ENCODE results near the gene SLC35A3.
A peak's percentile ranks its signal among the peaks of the same experiment; 100 is the strongest.
"Not testable (repeated sequence)": the region's sequence is repeated elsewhere in the genome, so short reads cannot be mapped to it uniquely, and the experiment has no call there.

Gene SLC35A3

GRCh38 chr1:99969729-99970621 lies at the start of gene SLC35A3:
Gene SLC35A3, plus strand, starts transcription at chr1:99969996. Its CDS starts 23,559 bp downstream, at chr1:99993555.
- DNase-seq (ENCODE audit: low spot score): peak; percentile 69

DNA sequence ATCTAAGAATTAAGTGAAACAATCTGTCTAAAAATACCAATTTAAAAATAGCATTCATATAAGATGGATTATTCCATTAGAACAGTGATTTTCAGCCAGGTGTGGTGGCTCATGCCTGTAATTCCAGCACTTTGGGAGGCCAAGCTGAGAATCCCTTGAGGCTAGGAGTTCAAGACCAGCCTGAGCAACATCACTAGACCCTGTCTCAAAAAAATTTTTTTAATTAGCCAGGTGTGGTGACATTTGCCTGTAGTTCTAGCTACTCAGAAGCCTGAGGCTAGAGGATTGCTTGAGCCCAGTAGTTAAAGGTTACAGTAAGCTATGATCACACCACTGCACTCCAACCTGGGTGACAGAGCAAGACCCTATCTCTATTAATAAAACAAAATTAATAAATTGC lies 35.0 kb upstream of the SLC35A3 start:
- no peak for DNase-seq (ENCODE audit: low spot score)

DNA sequence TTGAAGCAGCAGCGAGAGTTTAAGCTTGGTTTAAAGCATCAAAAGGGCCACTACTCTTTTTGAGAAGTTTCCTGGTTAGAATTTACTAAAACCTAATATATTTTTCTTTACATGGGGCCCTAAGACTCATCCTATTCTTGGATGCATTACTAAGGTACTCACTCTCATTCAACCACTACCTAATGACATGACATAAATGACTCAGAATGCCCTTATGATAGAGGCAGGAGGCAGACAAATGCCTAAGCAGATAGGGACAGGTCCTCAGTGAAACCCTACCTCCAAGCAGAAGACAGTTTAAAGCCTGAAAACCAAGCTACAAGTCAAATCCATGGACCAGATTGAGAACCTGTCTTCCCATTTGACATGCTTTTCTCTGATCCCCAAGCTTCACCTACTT lies 34.3 kb upstream of the SLC35A3 start:
- no peak for DNase-seq (ENCODE audit: low spot score)

DNA sequence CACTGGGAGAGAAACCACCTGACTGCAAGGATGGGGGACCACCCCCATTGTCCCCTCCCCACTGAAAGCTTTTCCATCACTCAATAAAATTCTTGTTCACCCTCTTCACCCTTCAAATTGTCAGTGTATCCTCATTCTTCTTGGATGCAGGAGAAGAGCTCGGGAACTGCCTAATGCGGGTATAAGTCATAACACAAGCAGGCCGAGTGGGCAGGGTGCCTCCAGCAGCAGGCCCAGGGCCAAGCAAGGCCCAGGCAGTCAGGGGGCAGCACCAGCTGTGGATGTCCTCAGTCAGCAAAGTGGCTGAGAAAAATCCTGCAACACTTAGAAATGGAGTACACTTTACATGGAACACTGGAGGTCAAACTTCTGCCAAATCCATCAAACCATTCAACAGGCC lies 33.7 kb upstream of the SLC35A3 start:
- DNase-seq (ENCODE audit: low spot score): no peak

DNA sequence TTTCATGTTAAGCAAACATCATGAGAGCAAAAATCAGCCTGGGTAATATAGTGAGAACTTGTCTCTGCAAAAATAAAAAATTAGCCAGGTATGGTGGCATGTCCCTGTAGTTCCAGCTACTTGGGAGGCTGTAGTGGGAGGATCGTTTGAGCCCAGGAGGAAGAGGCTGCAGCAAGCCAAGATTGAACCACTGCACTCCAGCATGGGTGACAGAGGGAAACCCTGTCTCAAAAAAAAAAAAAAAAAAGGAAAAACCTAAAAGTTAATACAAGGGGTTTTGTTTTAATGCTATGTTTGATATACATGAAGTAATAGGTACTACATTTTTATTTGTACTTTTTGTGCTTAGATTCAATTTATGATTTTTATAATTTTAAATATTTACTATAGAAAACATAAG lies 27.1 kb upstream of the SLC35A3 start:
- DNase-seq (ENCODE audit: low spot score): no peak

DNA sequence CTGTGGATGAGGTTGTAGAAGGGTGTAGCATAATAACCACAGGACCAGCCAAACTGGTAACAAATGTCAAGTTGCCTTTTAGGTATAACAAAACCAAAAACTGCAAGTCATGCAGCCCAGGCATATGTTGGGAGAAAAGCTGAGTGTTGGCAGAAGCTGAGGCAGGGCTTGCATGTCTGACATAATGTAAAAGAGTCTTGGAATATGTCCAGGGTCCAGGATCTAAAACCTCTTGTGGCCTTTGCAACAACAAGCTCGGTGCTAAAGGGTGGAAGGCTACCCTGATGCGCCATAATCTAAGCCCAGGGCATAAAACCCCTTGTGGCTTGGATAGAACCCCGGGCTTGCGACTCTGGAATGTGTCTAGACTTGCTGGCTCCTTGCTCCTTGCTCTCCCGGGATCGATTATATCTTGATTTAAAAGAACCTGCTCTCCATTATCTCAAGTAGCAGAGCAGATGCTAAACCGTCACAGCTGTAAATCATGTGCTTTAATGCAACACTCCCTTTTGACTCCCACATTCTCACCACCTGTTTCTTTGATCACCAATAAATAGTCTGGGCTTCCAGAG lies 26.5 kb upstream of the SLC35A3 start:
- DNase-seq (ENCODE audit: low spot score): no peak

DNA sequence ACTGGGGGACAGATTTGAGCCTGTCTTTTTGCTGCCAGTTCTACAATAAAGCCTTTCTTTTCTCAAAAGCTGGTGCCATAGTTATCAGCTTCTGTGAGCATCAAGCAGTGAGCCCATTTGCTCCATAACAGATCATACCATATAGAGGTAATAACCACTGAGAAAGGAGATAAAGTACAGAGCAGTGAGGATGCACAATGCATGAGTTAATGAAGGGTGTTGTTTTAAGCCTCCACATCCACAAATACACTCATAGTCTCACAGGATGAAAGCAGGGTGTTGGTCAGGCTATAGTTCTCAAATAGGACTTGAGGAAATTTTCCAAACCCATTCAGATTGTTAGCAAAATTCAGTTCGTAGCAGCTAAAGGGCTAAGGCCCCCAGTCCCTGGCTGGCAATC lies 25.6 kb upstream of the SLC35A3 start:
- DNase-seq (ENCODE audit: low spot score): no peak

DNA sequence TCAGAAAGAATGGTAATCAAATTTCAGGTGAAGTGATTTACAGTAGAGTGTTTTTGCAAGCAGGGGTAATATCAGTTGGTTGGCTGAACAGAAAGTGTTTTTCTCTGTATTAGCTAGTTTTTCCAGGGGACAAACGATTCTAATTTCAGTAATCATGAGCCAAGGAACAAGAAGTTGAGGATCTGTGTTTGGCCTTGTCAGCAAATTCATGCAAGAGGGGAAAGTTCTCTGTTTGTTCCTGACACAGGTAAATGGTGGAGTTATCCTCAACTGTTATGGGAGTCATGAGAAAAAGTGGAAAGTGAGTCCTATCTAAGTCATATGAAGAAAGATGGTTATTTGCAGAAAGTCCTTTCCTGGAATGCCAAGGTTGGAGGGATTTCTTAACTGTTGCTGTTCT lies 24.6 kb upstream of the SLC35A3 start:
- DNase-seq (ENCODE audit: low spot score): no peak

- DNase-seq (ENCODE audit: low spot score): no peak
These were observed 19.3 kb upstream of the SLC35A3 start for GRCh38 chr1:99950486-99950885.

DNA sequence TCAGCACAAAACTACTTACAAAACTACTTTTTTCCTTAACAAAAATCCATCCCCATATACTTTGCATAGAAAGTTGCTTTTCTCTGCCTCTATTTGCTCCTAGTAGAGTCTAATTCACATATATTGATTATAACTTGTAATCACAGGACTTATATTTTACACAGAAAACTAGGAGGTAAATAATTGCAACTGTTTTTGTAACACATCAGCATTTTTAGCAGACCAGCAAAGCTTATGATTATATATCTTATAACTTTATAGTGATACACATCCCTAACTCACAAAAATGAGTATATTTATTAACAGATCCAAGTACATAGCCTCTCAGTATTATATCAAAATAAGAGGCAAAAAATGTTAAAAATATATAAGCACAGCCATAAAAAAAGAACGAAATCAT lies 17.3 kb upstream of the SLC35A3 start:
- no peak for DNase-seq (ENCODE audit: low spot score)

DNA sequence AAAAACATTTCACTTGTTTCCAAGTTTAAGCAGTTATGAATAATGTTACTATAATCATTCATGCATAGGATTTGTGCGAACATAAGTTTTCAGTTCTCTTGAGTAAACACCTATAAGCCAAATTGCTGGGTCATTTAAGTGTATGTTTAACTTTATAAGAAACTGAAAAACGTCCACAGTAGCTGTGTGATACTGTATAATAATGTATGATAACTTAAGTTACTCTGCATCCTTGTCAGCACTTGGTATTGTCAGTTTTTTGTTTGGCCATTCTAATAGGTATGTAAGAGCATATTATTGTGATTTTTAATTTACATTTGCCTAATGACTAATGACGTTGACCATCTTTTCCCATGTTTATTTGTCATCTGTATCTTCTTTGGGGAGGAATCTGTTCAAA lies 14.4 kb upstream of the SLC35A3 start:
- no peak for DNase-seq (ENCODE audit: low spot score)

- DNase-seq (ENCODE audit: low spot score): no peak
These were observed 13.0 kb upstream of the SLC35A3 start for GRCh38 chr1:99956755-99957154.

DNA sequence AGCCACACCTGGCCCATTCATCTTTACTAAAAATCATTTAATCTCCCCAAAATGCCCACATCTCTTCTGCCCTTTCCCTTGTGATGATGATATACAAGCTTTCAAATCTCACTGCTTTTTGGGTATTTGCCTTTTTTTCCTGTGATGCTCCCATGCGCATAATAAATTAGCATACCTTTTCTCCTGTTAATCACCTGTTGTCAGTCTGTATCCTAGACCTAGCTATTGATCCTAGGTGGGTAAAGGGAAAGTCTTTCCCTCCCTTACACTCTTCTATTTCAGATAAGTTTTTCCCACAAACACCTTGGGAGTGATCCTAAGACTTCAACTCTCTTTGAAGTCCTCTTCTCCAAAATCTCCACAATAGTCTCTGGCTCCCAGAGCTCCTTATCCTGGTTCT lies 12.0 kb upstream of the SLC35A3 start:
- DNase-seq (ENCODE audit: low spot score): no peak

DNA sequence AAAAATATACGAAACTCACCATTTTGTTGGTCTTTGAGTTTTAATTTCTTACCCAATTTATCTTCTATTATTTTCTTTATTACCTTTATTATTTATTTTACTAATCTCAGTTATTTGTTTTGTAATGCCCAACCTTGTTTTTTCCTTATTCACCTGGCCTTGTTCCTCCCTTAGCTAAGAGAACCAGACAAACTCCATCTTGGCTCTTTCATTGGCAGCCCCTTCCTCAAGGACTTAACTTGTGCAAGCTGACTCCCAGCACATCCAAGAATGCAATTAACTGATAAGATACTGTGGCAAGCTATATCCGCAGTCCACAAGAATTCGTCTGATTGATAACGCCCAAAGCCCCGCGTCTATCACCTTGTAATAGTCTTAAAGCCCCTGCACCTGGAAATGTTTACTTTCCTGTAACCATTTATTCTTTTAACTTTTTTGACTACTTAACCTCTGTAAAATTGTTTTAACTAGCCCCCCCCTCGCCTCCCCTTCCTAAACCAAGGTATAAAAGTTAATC lies 10.5 kb upstream of the SLC35A3 start:
- not testable (repeated sequence) for DNase-seq (ENCODE audit: low spot score)

DNA sequence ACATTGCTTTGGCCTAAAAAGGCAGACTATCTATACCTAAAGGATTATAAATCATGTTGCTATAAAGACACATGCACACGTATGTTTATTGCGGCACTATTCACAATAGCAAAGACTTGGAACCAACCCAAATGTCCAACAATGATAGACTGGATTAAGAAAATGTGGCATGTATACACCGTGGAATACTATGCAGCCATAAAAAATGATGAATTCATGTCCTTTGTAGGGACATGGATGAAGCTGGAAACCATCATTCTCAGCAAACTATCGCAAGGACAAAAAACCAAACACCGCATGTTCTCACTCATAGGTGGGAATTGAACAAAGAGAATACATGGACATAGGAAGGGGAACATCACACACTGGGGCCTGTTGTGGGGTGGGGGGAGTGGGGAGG lies 9.5 kb upstream of the SLC35A3 start:
- not testable (repeated sequence) for DNase-seq (ENCODE audit: low spot score)

DNA sequence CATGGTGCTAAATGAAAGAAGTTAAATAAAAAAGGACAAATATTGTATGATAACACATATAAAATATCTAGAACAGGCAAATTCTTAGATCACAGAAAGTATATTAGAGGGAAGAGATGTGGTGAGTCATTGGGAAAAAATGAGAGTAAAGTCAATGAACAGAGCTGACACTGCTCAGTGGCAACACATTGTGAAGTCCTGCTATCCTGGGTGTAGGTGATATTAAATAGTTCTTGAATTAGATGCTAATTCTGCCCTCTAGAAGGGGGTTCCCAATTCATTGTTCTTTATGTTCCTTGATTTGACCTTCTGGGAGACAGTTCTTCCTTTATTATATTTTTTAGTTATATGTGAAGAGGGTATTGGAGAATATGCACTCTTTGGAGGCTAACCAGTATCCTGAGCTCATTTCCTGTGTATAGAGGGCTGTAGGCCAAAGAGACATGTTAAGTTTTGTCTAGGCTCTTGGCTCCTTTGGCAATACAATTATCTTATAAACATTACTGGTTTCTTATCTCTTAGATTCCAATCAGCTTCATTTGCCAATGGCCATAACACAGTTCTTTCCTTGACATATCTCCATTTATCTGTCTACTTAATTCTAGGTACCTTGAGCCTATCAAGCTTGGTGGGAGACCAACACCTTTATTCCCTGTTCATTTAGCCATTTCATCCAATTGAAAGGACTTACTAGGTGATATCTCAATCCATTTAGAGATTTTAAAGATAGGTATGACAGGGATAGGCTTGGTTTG lies 6.6 kb upstream of the SLC35A3 start:
- no peak for DNase-seq (ENCODE audit: low spot score)

GRCh38 chr1:99964806-99965205 lies 5.0 kb upstream of the SLC35A3 start:
- no peak for DNase-seq (ENCODE audit: low spot score)

DNA sequence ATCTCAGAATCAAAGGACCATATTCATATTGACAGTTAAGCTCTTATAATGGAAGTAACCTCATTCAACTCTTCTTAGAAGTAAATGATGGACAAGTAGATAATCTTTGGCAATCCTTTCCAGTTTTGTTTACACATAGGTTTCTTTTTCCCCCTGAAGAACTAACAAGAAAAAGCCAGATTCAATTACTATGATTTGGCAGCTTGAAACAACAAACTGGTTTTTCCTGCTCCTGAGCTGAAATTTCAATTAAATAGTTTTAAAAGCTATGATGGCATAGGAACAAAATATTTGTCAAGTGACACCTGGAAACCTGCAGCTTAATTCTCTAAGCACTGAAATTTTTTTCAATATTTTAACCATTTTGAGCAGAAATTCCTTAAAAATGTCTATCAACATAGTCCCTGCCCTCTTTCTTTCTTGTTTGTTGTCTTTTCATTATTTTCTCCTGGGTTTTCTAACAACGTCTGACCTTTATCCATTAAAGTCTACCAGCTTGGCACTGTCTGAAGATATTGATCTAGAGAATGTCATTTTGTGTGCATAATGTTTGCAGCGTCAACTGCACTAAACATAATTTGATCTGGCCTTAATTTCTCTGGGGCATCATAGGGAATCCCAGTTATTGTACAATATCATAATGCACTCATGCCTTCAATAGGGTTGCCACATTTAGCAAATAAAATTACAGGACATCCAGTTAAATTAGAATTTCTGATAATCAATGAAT lies 4.0 kb upstream of the SLC35A3 start:
- no peak for DNase-seq (ENCODE audit: low spot score)

- DNase-seq (ENCODE audit: low spot score): no peak
These were observed 1.6 kb upstream of the SLC35A3 start for GRCh38 chr1:99968214-99968613.

DNA sequence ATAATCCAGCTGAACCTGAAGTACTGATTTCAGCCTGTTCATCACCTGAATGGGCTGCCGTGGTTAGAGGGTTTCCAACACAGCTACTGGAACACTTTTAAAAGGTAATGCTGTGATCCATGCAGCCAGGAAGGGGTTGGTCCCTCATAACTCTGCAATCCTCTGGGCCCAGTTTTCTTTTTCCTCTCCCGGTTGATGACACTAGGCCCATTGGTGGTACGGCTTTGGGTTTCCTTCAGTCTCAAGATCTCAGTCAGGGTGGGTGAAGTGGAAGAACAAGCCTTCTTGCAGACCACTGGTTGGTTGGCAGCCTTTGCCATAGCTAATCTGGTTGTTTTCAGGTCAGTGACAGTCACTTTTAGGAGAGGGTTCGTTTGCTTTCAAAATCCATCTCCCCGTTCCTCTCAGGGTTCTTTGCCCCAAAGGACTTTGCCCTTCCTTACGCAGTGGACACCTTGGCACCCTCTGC lies 502 bp upstream of the SLC35A3 start:
- no peak for DNase-seq (ENCODE audit: low spot score)

DNA sequence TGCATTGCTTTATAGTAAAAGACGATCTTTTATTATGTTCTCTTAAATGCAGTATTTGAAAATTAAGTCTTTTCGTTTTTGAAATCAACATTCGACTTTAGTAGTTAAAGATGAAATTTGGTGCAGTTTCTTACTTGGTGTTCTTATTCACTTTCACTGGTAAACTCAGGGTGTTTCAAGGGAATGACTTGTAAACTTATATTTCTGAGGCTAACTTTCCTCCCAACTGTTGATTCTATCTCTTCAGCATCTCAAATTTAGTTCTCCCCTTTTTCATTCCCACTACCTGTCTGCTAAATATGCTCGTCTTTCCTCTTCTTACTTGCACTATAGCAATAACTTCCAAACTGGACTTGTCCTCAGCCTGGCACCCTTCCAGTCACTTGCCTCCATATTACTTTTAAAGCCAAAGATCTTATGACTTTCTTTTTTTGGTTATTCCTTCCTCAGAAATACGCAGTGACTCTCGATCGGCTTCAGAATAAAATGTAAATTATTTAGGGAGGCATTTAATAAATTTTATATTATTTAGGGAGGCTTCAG lies 988 bp downstream of the SLC35A3 start:
- no peak for DNase-seq (ENCODE audit: low spot score)

DNA sequence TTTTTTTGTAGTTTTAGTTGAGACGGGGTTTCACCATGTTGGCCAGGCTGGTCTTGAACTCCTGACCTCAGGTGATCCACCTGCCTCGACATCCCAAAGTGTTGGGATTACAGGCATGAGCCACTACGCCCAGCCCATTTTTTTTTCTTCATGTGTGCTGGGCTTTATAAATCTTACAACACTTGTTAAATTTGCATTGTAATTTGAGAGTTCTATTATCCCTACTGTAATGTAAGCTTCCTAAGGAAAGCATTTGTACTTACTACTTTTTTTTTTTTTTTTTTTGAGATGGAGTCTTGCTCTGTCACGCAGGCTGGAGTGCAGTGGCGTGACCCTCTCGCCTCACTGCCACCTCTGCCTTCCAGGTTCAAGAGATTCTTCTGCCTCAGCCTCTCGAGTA lies 2.3 kb downstream of the SLC35A3 start:
- DNase-seq (ENCODE audit: low spot score): not testable (repeated sequence)
